Lung (tissue), 12 donors: ENCODE measurements around the gene KLK14. TPM values are rescaled to one million over a fixed set of nuclear protein-coding genes. Genes with fewer than 3 reads are reported as not detected.

ENCODE experiments used
- ATAC-seq: fragments of 200-7000 bp; cut with Tn5 transposase; one replicate; pipeline ENCODE4 v1.9.1; 2020; ENCODE audit warnings: moderate number of reproducible peaks; ENCODE audit not compliant: insufficient read depth, low FRiP score
- DNase-seq, 3 donors: peaks; one replicate each; pipeline ENCODE4 v3.0.0-alpha.2; 2013 to 2017
- H3K27ac ChIP-seq, 2 donors: one replicate each; pipeline ENCODE4 v1.5.1; 2013; ENCODE audit warnings: mild to moderate bottlenecking in 2 of 2, moderate library complexity in 2 of 2, control low read depth in 1 of 2, inconsistent platforms in 1 of 2, low read depth in 1 of 2, low read length in 1 of 2
- H3K27me3 ChIP-seq, 3 donors: one replicate each; pipeline ENCODE4 v1.5.1; 2013; ENCODE audit warnings: low read length in 2 of 3; ENCODE audit not compliant: control insufficient read depth in 3 of 3, insufficient read depth in 3 of 3
- H3K36me3 ChIP-seq, 4 donors: one replicate each; pipeline ENCODE4 v1.5.1; 2013; ENCODE audit warnings: low read length in 4 of 4, mild to moderate bottlenecking in 1 of 4, moderate library complexity in 1 of 4; ENCODE audit not compliant: control insufficient read depth in 4 of 4, insufficient read depth in 4 of 4
- H3K4me1 ChIP-seq, 5 donors: one replicate each; pipeline ENCODE4 v1.5.1; 2013; ENCODE audit warnings: low read length in 5 of 5, mild to moderate bottlenecking in 2 of 5, moderate library complexity in 1 of 5; ENCODE audit not compliant: control insufficient read depth in 5 of 5, insufficient read depth in 5 of 5
- H3K4me3 ChIP-seq: one replicate; pipeline ENCODE4 v1.5.1; 2013; ENCODE audit warnings: mild to moderate bottlenecking, control low read depth, moderate library complexity
- H3K9ac ChIP-seq, 2 donors: one replicate each; pipeline ENCODE4 v1.5.1; 2013; ENCODE audit warnings: low read length in 2 of 2, control low read depth in 1 of 2; ENCODE audit not compliant: insufficient read depth in 1 of 2
- H3K9me3 ChIP-seq, 4 donors: one replicate each; pipeline ENCODE4 v1.5.1; 2013; ENCODE audit warnings: low read length in 3 of 4, mild to moderate bottlenecking in 1 of 4, moderate library complexity in 1 of 4; ENCODE audit not compliant: control insufficient read depth in 4 of 4, insufficient read depth in 3 of 4
- WGBS, 2 donors: extraction: QIAGEN DNeasy Blood & Tissue Kit; methylation state at CpG; one replicate each; pipeline ENCODE4 v1.1.7; 2013; 5-methylcytosine and 5-hydroxymethylcytosine counted together
- polyA plus RNA-seq, 2 donors: library from polyadenylated mRNA; stranded (reverse); fragments of 200-250 nt; gene quantifications; one replicate each; pipeline ENCODE4 v1.2.1, GENCODE V29; 2013
- total RNA-seq, 2 donors: library from RNA; depleted of rRNA in 1 of 2; stranded (reverse); fragments of >200 nt in 1 of 2; gene quantifications; one replicate each; pipeline ENCODE4 v1.2.1, GENCODE V29; 2014 to 2021
- TF ChIP-seq, protein P1 (sequence below): IDR thresholded peaks from 2 replicates; pipeline ENCODE4 v1.5.1; 2012; ENCODE audit warnings: mild to moderate bottlenecking; ENCODE audit errors: control extremely low read depth, extremely low read depth
- donor health status: control.
- donor health status: control.
- donor health status: Bipolar disorder and iron deficiency.
- donor health status: healthy.
- donor health status: DM: yes; HTN: yes; CAD: no.

Gene KLK14
- total and polyA plus RNA-seq, 4 donors, result 0.46 to 3.9 (median 0.89) TPM

DNA sequence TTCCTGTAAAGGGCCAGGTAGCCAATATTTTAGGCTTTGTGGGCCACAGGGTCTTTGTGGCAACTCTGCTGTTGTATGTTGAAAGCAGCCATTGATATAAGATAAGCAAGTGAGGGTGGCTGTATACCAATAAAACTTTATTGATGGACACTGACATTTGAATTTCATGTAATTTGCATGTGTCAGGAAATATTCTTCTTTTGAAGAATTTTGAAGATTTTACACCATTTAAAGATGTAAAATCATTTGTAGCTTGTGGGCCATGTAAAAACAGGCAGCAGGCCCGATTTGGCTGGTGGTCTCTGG, 27.9 kb upstream of the KLK14 start:
- H3K36me3 ChIP-seq, result peaks cover 0 to 2% (median 0%) of the 10 kb centered on the region in 4 donors
- H3K9ac ChIP-seq, result no peak overlapping the region
- ATAC-seq (no peak), DNase-seq (no peak)
- H3K9me3 ChIP-seq, result no peaks in the 10 kb centered on the region
- H3K27me3 ChIP-seq, result peaks cover 0 to 8% (median 0%) of the 10 kb centered on the region in 3 donors
- H3K27ac ChIP-seq, result no peak overlapping the region
- 74 to 79% methylated on average over 1 of the region's 1 CpG for WGBS, 2 donors
- H3K4me3 ChIP-seq, result no peak overlapping the region
- peaks cover 0 to 14% (median 4%) of the 10 kb centered on the region in 5 donors for H3K4me1 ChIP-seq
- TF ChIP-seq, protein P1, sequence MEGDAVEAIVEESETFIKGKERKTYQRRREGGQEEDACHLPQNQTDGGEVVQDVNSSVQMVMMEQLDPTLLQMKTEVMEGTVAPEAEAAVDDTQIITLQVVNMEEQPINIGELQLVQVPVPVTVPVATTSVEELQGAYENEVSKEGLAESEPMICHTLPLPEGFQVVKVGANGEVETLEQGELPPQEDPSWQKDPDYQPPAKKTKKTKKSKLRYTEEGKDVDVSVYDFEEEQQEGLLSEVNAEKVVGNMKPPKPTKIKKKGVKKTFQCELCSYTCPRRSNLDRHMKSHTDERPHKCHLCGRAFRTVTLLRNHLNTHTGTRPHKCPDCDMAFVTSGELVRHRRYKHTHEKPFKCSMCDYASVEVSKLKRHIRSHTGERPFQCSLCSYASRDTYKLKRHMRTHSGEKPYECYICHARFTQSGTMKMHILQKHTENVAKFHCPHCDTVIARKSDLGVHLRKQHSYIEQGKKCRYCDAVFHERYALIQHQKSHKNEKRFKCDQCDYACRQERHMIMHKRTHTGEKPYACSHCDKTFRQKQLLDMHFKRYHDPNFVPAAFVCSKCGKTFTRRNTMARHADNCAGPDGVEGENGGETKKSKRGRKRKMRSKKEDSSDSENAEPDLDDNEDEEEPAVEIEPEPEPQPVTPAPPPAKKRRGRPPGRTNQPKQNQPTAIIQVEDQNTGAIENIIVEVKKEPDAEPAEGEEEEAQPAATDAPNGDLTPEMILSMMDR, result no peak

DNA sequence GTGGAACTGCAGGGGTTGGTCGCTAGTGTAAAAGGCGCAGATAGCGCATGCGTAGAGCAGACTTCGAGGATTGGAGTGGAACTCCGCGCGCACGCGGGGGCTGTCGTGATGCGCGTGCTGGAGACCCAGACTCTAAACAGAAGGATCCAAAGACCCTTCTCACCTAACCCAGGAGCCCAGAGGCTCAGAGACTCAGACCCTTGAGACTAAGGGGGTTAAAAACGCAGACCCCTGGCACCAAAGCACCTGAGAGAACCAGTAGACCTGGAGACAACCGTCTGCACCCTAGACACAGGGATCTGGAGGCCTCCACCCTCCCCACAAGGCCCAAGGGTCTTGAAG, 26.1 kb upstream of the KLK14 start:
- peaks cover 0 to 8% (median 0%) of the 10 kb centered on the region in 3 donors for H3K27me3 ChIP-seq
- H3K36me3 ChIP-seq, result peaks cover 0 to 8% (median under 1%) of the 10 kb centered on the region in 4 donors
- H3K4me1 ChIP-seq, result peaks cover 0 to 14% (median 4%) of the 10 kb centered on the region in 5 donors
- TF ChIP-seq, protein P1, result no peak
- peak; percentile 10 for ATAC-seq
- H3K27ac ChIP-seq, result peak overlapping the region; percentile 35 to 40
- 3 to 4% methylated on average over 15 of the region's 15 CpGs for WGBS, 2 donors
- no peaks in the 10 kb centered on the region for H3K9me3 ChIP-seq
- peak overlapping the region; percentile 20 for H3K4me3 ChIP-seq
- peak overlapping the region in 1 of 2 donors; percentile 2 for H3K9ac ChIP-seq
- DNase-seq, result no peak

DNA sequence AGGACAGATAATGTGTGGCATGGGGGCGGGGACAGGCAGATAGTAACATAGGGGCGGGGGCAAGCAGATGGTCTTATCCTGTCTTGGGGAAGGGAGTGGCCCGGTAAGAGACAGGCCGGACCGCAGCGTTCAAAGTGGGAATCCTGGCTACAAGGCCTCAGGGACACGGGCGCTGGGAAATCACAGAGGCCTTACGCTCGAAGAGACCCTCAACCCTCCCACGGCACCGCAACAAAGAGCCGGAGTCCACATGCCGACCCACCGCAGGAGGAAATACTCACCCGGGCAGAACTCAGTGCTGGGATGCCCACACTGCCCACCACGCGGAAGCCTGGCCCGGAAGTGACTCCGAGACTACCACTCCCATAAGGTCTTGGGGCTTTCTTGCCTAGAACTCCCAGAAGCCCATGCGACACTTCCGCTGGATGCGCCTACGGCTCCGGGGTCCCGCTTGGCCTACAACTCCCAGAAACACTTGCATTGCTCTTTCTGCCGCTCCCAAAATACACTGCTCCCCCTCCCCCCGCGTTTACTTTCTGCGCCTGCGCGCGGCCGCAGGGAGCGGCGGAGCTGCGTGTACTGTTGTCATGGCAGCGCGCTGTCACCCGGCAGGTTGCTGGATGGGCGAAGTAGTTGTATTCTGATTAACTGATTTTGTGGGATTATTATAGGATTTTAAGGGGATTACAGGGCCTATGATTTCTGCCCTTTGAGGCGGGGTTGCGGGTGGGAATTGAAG, 25.5 kb upstream of the KLK14 start, which contains the start of gene CTU1:
Gene CTU1 (minus strand): TSS at position 344 of the 739 bp plus-strand sequence. CDS start 3,840 bp downstream, outside the sequence.
- H3K9ac ChIP-seq, result peak within 1 kb of the TSS; percentile 48 to 63
- H3K27me3 ChIP-seq, result peaks cover 0 to 8% (median 0%) of the 10 kb centered on the region in 3 donors
- H3K36me3 ChIP-seq, result peaks cover 0 to 11% (median under 1%) of the 10 kb centered on the region in 4 donors
- peak within 1 kb of the TSS; percentile 47 to 64 for H3K27ac ChIP-seq
- ATAC-seq (peak; percentile 98), DNase-seq (peak; percentile 99)
- peak within 1 kb of the TSS; percentile 89 for H3K4me3 ChIP-seq
- no peaks in the 10 kb centered on the region for H3K9me3 ChIP-seq
- H3K4me1 ChIP-seq, result peaks cover 0 to 14% (median 4%) of the 10 kb centered on the region in 5 donors
- TF ChIP-seq, protein P1, result no peak
- 0 to 1% methylated on average over 39 to 43 of the region's 43 CpGs for WGBS, 2 donors
